ENCODE measurements around the gene THBS4.

Gene THBS4

DNA sequence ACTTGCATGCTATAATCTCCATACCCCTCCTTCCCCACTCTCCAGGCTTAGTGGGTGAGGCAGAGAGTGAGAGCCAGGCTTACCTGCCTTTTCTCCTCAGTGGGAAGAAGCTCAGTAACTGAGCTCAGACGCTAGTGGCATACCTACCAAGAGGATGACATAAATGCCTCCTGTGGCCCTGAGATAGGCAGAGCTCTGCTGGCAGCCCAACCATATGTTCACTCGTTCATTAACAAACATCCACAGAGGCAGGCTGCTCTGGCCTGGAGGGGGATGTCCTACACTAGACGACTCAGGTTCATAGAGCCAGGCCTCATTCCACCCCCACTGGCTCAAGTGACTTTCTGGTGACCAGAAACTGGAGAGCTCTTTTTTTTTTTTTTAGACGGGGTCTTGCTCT, 81.3 kb downstream of the THBS4 start:
- DNase-seq (ENCODE audit: low spot score): no peak

DNA sequence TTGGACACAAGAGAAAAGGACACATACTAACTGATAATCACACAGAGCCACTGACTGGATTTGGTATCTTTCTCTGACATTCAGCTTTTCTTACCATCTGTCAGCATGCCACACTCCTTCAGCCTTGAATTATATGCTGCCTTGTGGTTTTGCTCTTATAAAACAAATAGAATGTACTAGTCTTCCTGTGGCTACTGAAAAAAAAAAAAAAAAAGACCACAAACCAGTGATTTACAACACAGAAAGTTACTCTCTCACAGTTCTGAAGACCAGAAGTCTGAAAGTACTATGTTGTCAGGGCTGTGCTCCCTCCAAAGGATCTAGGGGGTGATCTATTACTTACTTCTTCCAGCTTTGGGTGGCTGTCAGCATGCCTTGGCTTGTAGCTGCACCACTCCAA, 82.3 kb downstream of the THBS4 start:
- no peak for DNase-seq (ENCODE audit: low spot score)

DNA sequence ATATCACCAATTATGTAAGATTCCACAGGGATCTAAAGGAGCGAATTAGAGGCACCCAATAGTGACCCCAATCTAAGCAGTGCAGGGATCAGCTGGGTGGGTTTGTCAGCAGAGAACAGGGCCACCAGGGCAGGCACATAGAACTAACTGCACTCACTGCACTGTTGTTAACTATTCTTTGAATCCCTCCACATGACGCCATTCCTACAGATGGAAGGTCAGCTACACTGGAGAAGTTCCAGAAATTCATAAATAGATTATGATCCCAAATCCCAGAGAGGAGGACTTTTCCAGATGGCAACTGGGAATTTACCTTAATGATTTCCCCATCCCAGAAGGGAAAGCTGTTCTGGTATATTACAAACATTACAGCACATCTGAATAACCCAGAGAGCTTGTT, 84.2 kb downstream of the THBS4 start:
- DNase-seq (ENCODE audit: low spot score): no peak

DNA sequence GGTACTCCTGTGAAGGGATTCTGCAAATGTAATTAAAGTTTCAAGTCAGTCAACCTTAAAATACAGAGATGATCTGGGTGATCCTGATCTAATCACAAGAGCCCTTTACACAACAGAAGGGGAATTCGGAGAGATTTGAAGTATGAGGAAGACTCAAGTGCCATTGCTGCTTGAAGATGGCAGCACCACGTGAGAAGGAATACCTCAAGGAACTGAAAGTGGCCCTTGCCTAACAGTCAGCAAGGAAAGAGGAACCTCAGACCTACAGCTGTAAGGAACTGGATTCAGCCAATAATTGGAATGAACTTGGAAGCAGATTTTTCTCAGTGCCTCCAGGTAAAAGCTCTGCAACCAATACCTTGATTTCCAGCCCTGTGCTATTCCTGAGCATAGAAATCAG, 87.4 kb downstream of the THBS4 start:
- no peak for DNase-seq (ENCODE audit: low spot score)

DNA sequence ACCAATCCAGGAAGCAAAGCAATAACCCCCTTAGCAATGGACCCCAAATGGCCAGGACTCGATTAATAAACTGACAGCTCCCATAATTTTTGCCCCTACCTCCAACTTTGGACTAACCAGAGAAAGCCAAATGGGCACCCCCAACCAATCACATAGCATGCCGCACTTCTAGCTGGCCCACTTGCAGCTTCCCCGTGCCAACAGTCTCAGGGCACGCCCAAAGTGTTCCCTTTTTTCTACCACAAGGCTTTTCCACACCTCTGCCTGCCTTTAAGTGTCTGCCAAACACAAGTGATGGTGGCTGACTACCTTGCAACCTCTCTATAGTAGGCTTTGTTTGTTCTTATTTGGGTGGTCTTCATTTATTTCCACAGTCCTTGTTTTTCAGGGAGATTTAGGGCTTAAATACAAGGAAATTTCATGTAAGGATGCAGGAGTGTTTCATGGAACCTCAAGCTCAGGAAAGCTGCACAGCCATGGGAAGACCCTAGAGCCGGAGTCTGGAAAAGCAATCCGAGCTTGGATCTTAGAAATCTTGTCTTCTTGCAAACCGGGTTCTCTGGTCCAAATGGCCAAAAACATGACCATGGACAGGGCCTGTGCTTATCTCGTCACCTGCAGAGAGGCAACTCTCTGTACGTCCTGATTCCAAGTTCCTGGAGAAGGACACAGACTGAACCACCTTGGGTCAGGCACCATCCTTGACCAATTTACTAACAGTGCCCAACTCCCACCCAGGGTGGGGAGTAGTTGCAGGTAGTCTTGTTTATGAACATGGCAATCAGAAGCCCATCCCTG, 89.2 kb downstream of the THBS4 start:
- DNase-seq (ENCODE audit: low spot score): no peak

DNA sequence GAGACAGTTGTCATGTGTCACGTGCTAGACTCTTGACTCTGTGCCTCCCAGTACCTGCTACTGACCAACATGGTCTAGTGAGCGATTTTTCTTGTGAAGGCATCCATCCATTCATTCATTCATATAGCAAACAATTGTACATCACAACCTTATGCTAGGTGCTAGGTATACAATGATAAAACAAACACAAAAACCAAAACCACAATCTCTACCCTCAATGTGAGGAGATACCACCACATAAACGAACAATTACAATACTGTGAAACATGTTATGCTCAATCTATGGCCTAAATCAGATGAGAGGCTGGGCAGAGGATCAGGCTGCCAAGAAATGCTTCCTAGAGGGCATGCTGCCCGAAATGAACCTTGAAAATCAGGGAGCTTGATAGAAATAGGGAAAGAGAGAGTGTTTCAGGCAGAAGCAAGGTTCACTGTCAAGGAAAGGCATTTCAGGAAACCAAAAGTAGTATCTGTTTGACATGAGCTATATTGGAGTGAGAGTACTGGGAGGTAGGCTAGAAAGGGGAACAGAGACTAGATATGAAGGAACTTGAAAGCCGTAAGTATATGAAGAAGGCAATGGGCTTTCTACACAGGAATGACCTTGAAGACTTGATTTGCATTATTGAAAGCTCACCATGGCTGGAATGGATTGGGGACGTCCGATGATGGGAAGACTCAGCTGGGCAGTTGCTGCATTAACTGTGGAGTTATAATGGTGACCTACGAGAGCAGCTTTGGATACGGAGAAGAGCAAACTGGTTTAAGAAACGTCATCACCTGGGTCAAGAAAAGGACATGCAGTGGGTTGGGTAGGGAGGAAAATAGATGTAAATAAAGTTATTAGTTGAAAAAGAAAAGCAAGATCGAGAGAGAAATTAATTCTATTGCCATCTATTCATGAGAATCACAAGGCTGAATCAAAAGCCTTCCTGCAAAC, 90.1 kb downstream of the THBS4 start:
- no peak for DNase-seq (ENCODE audit: low spot score)

DNA sequence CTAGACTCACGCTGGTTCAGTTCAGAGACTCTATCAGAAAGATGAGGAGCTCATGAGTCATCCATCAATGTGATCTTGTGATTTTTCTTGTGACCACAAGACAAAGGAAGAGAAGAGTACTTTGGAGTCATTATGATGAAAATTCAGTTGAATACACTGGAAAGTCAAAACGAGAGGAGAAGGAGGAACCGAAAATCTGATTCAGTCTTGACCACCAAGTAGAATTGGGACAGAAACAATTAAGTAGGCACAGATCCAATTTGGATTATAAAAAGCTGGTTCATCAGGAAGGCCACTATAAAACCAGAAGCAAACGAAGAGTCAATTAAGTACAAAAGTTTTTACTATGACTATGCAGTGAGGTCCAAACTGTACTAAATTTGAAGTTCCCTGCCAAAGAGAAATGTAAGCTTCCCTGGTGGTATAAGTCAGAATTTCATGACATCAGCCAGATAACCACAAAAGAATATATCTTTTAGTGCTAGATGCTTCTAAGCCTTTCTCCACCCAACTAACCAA, 90.9 kb downstream of the THBS4 start:
- no peak for DNase-seq (ENCODE audit: low spot score)

DNA sequence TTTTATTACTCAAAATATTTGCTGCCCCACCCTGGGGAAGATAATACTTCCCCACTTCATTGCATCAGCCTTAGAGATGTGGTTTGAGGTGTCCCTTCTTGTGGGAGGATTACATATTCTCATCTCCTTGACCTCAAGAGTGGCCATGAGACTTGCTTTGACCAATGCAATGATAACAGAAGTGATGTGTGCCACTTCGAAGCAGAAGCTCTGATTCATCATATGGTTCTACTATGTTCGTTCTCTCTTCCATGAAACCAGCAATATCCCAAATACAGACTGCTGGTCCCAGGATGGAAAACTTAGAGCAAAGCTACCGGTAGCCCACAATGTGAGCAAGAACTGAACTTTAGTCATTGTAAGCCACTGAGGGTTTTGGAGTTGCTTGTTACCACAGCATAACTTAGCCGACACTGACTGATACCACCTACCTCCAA, 92.0 kb downstream of the THBS4 start:
- DNase-seq (ENCODE audit: low spot score): no peak

DNA sequence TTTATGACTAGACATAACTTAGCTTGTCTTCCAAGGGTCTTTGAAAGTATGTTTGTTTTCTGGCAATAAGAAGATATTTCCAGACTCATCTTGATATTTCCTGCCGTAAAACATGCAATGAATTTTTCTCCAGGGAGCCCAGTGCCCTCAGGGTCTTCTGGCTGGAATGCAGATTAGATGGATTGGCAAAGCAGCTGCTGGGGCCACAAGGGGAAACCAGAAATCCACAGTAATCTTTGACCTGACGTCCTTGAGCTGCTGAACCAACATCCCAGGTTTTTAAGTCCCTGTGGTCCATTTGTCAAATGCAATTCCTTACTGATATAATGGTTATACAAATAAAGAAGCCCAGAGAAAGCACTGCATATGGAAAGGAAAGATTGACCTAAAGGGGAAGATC, 93.0 kb downstream of the THBS4 start:
- no peak for DNase-seq (ENCODE audit: low spot score)

DNA sequence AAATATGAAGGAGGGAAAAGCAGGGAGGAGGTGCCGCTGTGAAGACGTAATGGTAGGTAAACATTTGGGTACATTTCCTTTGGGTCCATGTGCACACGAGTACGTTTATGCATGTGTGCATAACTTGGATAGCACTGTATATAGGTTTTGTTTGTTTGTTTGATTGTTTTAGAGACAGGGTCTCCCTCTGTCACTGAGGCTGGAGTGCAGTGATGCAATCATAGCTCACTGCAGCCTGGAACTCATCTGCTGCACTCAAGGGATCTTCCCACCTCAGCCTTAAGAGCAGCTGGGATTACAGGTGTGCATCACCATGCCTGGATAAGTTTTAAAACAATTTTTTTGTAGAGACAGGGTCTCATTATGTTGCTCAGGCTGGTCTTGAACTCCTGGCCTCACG, 94.0 kb downstream of the THBS4 start:
- DNase-seq (ENCODE audit: low spot score): no peak

Data from kidney capillary endothelial cell (primary cell).